Measurements from ENCODE around the gene FBXO42. TPM values are rescaled to one million over a fixed set of nuclear protein-coding genes. Genes with fewer than 3 reads are reported as not detected.

The FBXO42 gene
- total and polyA plus RNA-seq, 10 donors: 8.6 to 30.2 (median 20.1) TPM

DNA sequence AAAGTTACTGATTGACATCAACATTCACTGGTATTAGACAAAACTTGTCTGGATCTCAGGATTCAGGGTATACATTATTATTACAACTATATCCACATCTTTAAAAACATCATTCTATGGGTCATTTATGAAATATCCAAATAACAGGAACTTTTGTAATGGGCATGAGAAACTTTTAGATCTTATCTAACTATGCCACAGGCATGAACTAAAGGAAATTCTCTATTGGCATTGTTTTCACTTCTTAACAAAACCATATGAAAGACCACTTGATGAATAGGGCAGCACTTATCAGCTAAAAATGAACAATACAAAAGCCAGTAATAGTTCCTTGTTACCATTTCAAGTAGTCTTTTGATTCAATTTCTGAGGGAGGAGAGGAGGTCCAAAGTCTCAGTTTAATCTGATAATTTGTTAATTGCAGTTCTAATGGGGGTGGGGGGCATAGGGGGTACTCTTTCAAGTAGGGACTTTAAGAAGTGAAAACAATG is 84.5 kb downstream of the FBXO42 start:
- H3K4me1 ChIP-seq: peaks cover 0 to 34% (median 15%) of the 10 kb centered on the region in 6 donors
- H3K9me3 ChIP-seq: no peaks in the 10 kb centered on the region
- peaks cover 0 to 13% (median 0%) of the 10 kb centered on the region in 6 donors for H3K36me3 ChIP-seq
- intact Hi-C loops (cut with DNase I; ENCODE audit: low total_unique reads): no loop called here
- DNase-seq: no peak
- no peak overlapping the region for H3K27ac ChIP-seq
- H3K4me3 ChIP-seq: no peak overlapping the region
- H3K27me3 ChIP-seq (replicated peaks in 1 of 7): no peaks in the 10 kb centered on the region
- TF ChIP-seq CTCF (IDR thresholded peaks at IDR 0.05 in 8 of 11, conservative IDR thresholded peaks at IDR 0.05 in 3 of 11) (no peak), POLR2AphosphoS5 (IDR thresholded peaks at IDR 0.05) (no peak), POLR2A (IDR thresholded peaks at IDR 0.05) (no peak)

- WGBS, 5 donors: 80 to 96% (median 86%) methylated on average over 4 of the region's 4 CpGs
- peaks cover 0 to 34% (median 15%) of the 10 kb centered on the region in 6 donors for H3K4me1 ChIP-seq
- DNase-seq: no peak
- no peaks in the 10 kb centered on the region for H3K9me3 ChIP-seq
- no peak overlapping the region for H3K4me3 ChIP-seq
- no peak overlapping the region for H3K27ac ChIP-seq
- H3K36me3 ChIP-seq: peaks cover 0 to 12% (median 0%) of the 10 kb centered on the region in 6 donors
- TF ChIP-seq POLR2AphosphoS5 (IDR thresholded peaks at IDR 0.05) (no peak), CTCF (IDR thresholded peaks at IDR 0.05 in 8 of 11, conservative IDR thresholded peaks at IDR 0.05 in 3 of 11) (no peak)
- H3K27me3 ChIP-seq (replicated peaks in 1 of 7): no peaks in the 10 kb centered on the region
- intact Hi-C loops (cut with DNase I; ENCODE audit: low total_unique reads): no loop called here
Measured at GRCh38 chr1:16266411-16267118, 85.7 kb downstream of the FBXO42 start.

GRCh38 chr1:16262067-16262466 is 90.2 kb downstream of the FBXO42 start:
- Histone ChIP-seq H3K9me3 (no peaks in the 10 kb centered on the region), H3K27ac (no peak overlapping the region), H3K4me3 (no peak overlapping the region), H3K27me3 (replicated peaks in 1 of 7) (no peaks in the 10 kb centered on the region), H3K4me1 (peaks cover 0 to 18% (median 8%) of the 10 kb centered on the region in 6 donors), H3K36me3 (peaks cover 0 to 25% (median 1%) of the 10 kb centered on the region in 6 donors)
- DNase-seq: no peak
- intact Hi-C loops (cut with DNase I; ENCODE audit: low total_unique reads): no loop called here
- no peak for TF ChIP-seq POLR2A (IDR thresholded peaks at IDR 0.05)
- no peak for TF ChIP-seq CTCF (IDR thresholded peaks at IDR 0.05 in 8 of 11, conservative IDR thresholded peaks at IDR 0.05 in 3 of 11)
- no peak for TF ChIP-seq POLR2AphosphoS5 (IDR thresholded peaks at IDR 0.05)
- 93 to 100% (median 95%) methylated on average over 1 of the region's 1 CpG for WGBS, 5 donors

- WGBS, 5 donors: 85 to 97% (median 93%) methylated on average over 1 of the region's 1 CpG
- no peak for DNase-seq
- no peak overlapping the region for H3K4me3 ChIP-seq
- TF ChIP-seq CTCF (IDR thresholded peaks at IDR 0.05 in 8 of 11, conservative IDR thresholded peaks at IDR 0.05 in 3 of 11) (no peak), POLR2AphosphoS5 (IDR thresholded peaks at IDR 0.05) (no peak), POLR2A (IDR thresholded peaks at IDR 0.05) (no peak)
- intact Hi-C loops (cut with DNase I; ENCODE audit: low total_unique reads): no loop called here
- H3K36me3 ChIP-seq: peaks cover 0 to 36% (median 10%) of the 10 kb centered on the region in 6 donors
- H3K9me3 ChIP-seq: no peaks in the 10 kb centered on the region
- H3K27me3 ChIP-seq (replicated peaks in 1 of 7): no peaks in the 10 kb centered on the region
- no peak overlapping the region for H3K27ac ChIP-seq
- H3K4me1 ChIP-seq: peaks cover 0 to 6% (median under 1%) of the 10 kb centered on the region in 6 donors
Measured at GRCh38 chr1:16260814-16261213, 91.5 kb downstream of the FBXO42 start.

All from spleen (tissue), 11 donors.